ENCODE data around the gene KIAA0753.

GRCh38 chr17:6611231-6611630 lies 29.3 kb downstream of the KIAA0753 start:
- no peak for TF ChIP-seq CTCF (IDR thresholded peaks at IDR 0.05 in 4 of 5, conservative IDR thresholded peaks at IDR 0.05 in 1 of 5)
- no peak for TF ChIP-seq POLR2A (IDR thresholded peaks at IDR 0.05)
